ENCODE results near the gene POR. TPM values are rescaled to one million over a fixed set of nuclear protein-coding genes. Genes with fewer than 3 reads are reported as not detected.

POR gene
- total and polyA plus RNA-seq, 2 of the 13 experiments (the other 11 are each of a cell fraction or from before 2014, with no cell fraction given), result 145 to 266 TPM

GRCh38 chr7:75878769-75879611 is 36.0 kb upstream of the POR start, which contains the start of gene RHBDD2 (continued):
- TF ChIP-seq, protein P1, sequence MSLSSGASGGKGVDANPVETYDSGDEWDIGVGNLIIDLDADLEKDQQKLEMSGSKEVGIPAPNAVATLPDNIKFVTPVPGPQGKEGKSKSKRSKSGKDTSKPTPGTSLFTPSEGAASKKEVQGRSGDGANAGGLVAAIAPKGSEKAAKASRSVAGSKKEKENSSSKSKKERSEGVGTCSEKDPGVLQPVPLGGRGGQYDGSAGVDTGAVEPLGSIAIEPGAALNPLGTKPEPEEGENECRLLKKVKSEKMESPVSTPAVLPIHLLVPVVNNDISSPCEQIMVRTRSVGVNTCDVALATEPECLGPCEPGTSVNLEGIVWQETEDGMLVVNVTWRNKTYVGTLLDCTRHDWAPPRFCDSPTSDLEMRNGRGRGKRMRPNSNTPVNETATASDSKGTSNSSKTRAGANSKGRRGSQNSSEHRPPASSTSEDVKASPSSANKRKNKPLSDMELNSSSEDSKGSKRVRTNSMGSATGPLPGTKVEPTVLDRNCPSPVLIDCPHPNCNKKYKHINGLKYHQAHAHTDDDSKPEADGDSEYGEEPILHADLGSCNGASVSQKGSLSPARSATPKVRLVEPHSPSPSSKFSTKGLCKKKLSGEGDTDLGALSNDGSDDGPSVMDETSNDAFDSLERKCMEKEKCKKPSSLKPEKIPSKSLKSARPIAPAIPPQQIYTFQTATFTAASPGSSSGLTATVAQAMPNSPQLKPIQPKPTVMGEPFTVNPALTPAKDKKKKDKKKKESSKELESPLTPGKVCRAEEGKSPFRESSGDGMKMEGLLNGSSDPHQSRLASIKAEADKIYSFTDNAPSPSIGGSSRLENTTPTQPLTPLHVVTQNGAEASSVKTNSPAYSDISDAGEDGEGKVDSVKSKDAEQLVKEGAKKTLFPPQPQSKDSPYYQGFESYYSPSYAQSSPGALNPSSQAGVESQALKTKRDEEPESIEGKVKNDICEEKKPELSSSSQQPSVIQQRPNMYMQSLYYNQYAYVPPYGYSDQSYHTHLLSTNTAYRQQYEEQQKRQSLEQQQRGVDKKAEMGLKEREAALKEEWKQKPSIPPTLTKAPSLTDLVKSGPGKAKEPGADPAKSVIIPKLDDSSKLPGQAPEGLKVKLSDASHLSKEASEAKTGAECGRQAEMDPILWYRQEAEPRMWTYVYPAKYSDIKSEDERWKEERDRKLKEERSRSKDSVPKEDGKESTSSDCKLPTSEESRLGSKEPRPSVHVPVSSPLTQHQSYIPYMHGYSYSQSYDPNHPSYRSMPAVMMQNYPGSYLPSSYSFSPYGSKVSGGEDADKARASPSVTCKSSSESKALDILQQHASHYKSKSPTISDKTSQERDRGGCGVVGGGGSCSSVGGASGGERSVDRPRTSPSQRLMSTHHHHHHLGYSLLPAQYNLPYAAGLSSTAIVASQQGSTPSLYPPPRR (CRISPR knock-in tag; IDR thresholded peaks at IDR 0.05; ENCODE audit: borderline replicate concordance), result peak; percentile 47; the same call in 1 of the 2 replicates
- TF ChIP-seq ZNF101 (CRISPR knock-in tag; IDR thresholded peaks at IDR 0.05; ENCODE audit: borderline replicate concordance, low read depth), result 0 out of 2 replicates have a peak, but pooled peaks have one; percentile 10
- no peak for TF ChIP-seq MTA3 (CRISPR knock-in tag; IDR thresholded peaks at IDR 0.05)
- TF ChIP-seq NRL (CRISPR knock-in tag; IDR thresholded peaks at IDR 0.05; ENCODE audit: borderline replicate concordance), result peak; percentile 54; the same call in 1 of the 2 replicates
- TF ChIP-seq, protein P2, sequence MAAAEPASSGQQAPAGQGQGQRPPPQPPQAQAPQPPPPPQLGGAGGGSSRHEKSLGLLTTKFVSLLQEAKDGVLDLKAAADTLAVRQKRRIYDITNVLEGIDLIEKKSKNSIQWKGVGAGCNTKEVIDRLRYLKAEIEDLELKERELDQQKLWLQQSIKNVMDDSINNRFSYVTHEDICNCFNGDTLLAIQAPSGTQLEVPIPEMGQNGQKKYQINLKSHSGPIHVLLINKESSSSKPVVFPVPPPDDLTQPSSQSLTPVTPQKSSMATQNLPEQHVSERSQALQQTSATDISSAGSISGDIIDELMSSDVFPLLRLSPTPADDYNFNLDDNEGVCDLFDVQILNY (CRISPR knock-in tag; conservative IDR thresholded peaks at IDR 0.05), result peak; percentile 68; the same call in 1 of the 2 replicates
- no peak for TF ChIP-seq NFE2L2 (IDR thresholded peaks at IDR 0.05; ENCODE audit: low read length)
- TF ChIP-seq RARA (CRISPR knock-in tag; IDR thresholded peaks at IDR 0.05), result no peak
- peak; percentile 76; the same call in 1 of the 2 replicates for TF ChIP-seq BRD4 (CRISPR knock-in tag; IDR thresholded peaks at IDR 0.05)
- TF ChIP-seq, protein P3, sequence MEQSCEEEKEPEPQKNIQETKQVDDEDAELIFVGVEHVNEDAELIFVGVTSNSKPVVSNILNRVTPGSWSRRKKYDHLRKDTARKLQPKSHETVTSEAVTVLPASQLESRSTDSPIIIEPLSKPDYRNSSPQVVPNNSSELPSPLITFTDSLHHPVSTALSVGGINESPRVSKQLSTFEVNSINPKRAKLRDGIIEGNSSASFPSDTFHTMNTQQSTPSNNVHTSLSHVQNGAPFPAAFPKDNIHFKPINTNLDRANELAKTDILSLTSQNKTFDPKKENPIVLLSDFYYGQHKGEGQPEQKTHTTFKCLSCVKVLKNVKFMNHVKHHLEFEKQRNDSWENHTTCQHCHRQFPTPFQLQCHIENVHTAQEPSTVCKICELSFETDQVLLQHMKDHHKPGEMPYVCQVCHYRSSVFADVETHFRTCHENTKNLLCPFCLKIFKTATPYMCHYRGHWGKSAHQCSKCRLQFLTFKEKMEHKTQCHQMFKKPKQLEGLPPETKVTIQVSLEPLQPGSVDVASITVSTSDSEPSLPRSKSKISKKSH (CRISPR knock-in tag; IDR thresholded peaks at IDR 0.05; ENCODE audit: borderline replicate concordance), result peak; percentile 89
- TF ChIP-seq HOXD1 (CRISPR knock-in tag; IDR thresholded peaks at IDR 0.05), result peak; percentile 45; the same call in 1 of the 2 replicates
- TF ChIP-seq ZNF451 (CRISPR knock-in tag; IDR thresholded peaks at IDR 0.05), result peak; percentile 70
- peak; percentile 75 for TF ChIP-seq SAFB2 (CRISPR knock-in tag; IDR thresholded peaks at IDR 0.05; ENCODE audit: borderline replicate concordance, low read depth)
- TF ChIP-seq, protein P4, sequence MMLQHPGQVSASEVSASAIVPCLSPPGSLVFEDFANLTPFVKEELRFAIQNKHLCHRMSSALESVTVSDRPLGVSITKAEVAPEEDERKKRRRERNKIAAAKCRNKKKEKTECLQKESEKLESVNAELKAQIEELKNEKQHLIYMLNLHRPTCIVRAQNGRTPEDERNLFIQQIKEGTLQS (CRISPR knock-in tag; IDR thresholded peaks at IDR 0.05), result no peak
- TF ChIP-seq ZNF652 (CRISPR knock-in tag; IDR thresholded peaks at IDR 0.05; ENCODE audit: borderline replicate concordance, low read depth), result no peak
- TF ChIP-seq ZNF317 (CRISPR knock-in tag; IDR thresholded peaks at IDR 0.05), result peak; percentile 75
- TF ChIP-seq, protein P5, sequence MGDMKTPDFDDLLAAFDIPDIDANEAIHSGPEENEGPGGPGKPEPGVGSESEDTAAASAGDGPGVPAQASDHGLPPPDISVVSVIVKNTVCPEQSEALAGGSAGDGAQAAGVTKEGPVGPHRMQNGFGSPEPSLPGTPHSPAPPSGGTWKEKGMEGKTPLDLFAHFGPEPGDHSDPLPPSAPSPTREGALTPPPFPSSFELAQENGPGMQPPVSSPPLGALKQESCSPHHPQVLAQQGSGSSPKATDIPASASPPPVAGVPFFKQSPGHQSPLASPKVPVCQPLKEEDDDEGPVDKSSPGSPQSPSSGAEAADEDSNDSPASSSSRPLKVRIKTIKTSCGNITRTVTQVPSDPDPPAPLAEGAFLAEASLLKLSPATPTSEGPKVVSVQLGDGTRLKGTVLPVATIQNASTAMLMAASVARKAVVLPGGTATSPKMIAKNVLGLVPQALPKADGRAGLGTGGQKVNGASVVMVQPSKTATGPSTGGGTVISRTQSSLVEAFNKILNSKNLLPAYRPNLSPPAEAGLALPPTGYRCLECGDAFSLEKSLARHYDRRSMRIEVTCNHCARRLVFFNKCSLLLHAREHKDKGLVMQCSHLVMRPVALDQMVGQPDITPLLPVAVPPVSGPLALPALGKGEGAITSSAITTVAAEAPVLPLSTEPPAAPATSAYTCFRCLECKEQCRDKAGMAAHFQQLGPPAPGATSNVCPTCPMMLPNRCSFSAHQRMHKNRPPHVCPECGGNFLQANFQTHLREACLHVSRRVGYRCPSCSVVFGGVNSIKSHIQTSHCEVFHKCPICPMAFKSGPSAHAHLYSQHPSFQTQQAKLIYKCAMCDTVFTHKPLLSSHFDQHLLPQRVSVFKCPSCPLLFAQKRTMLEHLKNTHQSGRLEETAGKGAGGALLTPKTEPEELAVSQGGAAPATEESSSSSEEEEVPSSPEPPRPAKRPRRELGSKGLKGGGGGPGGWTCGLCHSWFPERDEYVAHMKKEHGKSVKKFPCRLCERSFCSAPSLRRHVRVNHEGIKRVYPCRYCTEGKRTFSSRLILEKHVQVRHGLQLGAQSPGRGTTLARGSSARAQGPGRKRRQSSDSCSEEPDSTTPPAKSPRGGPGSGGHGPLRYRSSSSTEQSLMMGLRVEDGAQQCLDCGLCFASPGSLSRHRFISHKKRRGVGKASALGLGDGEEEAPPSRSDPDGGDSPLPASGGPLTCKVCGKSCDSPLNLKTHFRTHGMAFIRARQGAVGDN (CRISPR knock-in tag; IDR thresholded peaks at IDR 0.05), result peak; percentile 97
